ELR (cell line): Measurements from ENCODE around the gene SLC12A6.

ENCODE experiments used
- DNase-seq: peaks from one replicate; pipeline ENCODE4 v3.0.0-alpha.2; 2015; ENCODE audit warnings: low read depth

Gene SLC12A6

DNA sequence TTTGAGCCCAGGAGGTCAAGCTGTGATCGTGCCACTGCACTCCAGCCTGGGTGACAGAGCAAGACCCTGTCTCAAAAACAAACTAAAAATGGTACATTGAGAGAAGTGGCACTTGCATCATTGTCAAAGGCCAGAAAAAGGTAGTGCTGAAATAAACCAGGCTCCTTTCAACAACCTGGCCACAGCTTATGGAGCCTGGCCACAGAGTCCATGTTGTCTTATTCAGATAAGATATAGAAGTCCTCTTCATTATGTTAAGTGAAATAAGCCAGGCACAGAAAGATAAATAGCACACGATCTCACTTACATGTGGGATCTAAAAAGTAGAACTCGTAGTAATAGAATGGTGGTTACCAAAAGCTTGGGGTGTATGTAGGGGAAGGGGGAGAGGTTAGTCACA lies 78.0 kb downstream of the SLC12A6 start:
- no peak for DNase-seq

GRCh38 chr15:34258151-34258550 lies 79.4 kb downstream of the SLC12A6 start:
- no peak for DNase-seq

DNA sequence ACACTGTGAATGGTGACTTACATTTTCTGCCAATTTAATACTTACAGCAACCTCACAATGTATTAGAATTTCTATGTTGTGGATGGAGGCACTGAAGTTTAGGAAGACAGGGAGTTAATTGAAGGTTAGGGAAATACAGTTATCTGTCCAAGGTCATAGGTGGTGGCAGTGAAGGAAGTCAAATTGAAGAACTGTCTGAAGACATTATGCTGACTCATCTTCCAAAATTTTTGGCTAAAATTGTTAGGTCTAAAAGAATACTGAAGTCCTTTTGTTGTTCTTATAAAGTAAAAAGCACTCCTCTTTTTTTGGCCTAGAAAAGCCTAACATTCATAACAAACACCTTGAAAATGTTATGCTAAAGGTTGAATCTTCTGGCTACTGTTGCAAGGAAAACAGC lies 85.0 kb downstream of the SLC12A6 start:
- DNase-seq, result no peak

- DNase-seq, result no peak
Observed at GRCh38 chr15:34248190-34248589, 89.4 kb downstream of the SLC12A6 start.

DNA sequence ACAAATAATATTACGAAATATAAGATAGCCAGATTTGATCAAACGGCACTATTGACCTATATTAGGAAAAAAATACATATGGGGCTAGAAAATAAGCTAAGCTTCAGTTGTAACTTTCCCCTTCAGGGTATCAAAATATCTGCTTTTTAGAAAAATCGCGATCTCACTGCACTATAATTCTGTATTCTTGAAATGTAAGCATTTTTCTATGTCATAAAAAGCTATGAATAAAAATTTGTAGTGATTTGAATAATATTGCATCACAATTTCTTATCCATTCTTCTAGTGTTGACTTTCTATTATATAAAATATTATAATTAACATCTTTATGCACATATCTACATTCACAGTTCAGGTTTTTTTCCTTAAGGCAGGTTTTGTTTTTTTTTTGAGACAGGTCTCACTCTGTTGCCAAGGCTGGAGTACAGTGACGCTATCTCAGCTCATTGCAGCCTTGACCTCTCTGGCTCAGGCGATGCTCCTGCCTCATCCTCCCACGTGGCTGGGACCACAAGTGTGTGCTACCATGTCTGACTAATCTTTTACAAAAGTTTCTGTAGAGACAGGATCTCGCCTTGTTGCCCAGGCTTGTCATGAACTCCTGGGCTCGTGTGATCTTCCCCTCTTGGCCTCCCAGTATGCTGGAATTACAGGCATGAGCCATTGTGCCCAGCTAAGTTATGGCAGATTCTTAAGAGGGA lies 91.2 kb downstream of the SLC12A6 start:
- DNase-seq, result no peak

DNA sequence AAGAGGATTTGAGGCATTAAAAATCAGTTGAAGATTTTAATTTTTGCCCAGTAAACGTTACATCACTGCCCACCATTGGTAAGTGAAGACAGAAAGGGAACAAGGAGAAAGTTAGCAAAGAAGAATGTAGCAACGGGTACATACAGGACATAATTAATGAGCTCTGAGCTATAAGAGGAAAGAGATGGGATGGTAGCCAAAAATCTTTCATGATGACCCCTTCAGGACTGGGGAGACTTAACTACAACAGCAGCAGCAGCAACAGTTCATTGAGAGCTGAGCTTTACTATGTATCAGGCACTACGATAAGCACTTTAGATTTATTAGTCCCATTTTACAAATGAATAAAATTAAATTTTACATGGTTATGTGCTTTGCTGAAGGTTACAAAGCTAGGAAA lies 94.4 kb downstream of the SLC12A6 start:
- DNase-seq, result no peak

DNA sequence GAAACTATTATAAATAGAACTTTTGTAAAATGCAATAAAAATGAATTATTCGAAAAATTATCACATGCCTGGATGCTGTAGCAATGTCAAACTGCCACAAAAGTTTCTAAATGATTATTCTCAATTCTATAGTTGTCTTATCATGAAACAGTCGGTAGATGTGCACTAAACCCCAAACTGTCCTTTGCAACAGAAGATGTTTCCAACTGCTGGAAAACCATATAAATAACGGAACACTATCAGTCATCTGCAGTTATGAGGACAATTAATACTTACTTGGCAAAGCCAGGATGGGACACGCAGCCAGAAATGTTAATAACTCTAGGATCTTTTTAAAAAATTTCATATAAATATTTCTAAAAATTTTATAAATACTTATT lies 95.3 kb downstream of the SLC12A6 start:
- no peak for DNase-seq

GRCh38 chr15:34241376-34242330 lies 95.9 kb downstream of the SLC12A6 start:
- peak; percentile 59 for DNase-seq

- DNase-seq, result no peak
Observed at GRCh38 chr15:34240537-34240936, 97.0 kb downstream of the SLC12A6 start.

DNA sequence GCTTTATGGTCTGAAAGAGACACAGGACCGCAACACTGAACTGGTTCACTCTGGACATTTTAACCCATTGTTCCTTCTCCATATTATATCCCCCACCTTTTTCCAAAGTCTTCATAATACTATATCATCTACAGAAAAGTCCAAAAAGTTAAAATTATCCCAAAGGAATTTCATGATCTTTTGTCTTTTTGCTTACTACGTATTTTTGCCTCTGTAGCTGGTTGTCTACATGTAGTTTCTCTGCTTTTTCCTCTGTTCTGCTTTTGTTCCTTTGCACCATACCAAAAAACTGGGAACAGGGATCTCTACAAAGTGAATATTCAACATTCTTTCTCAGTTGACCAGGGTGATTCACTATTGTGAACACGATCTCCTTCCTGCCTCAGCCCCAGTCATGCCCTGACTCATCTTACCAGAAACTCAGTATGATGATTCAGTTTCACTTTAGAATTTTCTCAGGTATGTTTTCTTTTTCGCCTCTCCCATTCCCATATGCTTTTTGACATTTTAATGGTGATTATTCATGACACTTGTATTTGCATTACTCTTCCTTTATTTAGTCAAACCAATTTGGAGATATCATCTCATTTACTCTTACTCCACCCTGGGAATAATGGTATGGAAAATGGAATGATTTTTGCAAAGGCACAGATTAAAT lies 98.3 kb downstream of the SLC12A6 start:
- DNase-seq, result peak; percentile 97

- no peak for DNase-seq
Observed at GRCh38 chr15:34233614-34234013, 104.0 kb downstream of the SLC12A6 start.

- DNase-seq, result no peak
Observed at GRCh38 chr15:34223904-34224596, 113.5 kb downstream of the SLC12A6 start.

- peak; percentile 90 for DNase-seq
Observed at GRCh38 chr15:34217587-34218225, 119.9 kb downstream of the SLC12A6 start.

DNA sequence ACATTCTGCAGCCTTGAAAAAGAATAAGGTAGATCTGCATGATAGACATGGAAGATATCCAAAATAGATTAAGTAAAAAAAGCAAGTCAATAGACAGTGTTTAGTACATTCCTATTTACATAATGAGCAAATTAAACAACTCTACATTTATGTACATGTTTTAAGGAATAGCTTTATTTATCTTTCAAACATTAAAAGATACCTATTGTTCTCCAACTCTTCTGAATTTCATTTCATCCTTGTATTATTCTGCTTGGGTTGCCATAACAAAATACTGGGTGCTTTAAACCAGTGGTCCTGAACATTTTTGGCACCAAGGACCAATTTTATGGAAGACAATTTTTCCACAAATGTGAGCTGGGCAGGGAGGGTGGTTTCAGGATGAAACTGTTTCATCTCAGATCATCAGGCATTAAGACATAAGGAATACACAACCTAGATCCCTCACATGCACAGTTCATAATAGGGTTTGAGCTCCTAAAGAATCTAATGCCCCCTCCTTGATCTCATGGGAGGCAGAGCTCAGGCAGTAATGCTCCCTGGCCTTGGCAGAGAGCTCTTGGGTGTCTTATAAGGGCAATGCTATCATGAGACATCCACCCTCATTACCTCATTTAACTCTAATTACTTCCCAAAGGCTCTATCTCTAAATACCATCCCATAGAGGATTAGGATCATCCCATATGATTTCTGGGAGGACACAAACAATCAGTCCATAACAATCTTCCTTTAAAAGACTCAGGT lies 120.9 kb downstream of the SLC12A6 start:
- DNase-seq, result no peak

DNA sequence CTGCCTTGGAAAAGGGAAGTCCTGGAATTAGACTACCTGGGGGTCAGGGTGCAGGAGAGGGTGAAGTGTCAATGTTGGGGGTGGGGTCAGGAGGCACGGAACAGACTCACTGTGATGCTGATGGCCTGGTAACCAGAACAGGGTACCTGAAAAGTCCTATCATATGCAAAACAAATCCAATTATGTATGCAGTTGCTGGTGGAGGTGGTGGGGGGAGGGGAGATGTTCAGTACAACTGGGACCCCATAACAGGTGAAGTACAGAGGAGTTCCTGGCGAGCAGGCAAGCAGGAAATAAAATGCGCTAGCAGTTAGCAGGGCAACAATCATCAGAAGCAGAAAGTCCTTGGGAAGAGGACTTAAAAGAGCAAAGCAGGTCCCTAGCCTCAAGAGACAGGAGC lies 123.4 kb downstream of the SLC12A6 start:
- no peak for DNase-seq

DNA sequence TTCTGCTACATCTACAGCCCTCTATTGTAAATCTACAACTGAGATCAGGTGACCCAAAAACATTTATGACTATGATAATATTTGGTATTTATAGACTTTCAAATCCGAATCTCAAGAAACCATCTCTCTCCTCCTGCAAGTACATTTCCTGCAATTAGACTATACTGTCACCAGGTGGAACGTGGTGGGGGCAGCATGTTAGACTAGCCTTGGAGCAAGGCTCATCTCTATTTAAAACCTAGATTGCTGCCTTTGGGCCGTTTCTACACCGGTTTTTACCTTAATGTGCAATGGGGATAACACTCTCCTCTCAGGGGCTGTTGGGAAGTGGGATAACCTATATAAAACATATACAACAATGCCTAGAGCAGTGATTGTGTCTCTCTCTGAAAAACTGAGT lies 123.9 kb downstream of the SLC12A6 start:
- peak; percentile 30 for DNase-seq

DNA sequence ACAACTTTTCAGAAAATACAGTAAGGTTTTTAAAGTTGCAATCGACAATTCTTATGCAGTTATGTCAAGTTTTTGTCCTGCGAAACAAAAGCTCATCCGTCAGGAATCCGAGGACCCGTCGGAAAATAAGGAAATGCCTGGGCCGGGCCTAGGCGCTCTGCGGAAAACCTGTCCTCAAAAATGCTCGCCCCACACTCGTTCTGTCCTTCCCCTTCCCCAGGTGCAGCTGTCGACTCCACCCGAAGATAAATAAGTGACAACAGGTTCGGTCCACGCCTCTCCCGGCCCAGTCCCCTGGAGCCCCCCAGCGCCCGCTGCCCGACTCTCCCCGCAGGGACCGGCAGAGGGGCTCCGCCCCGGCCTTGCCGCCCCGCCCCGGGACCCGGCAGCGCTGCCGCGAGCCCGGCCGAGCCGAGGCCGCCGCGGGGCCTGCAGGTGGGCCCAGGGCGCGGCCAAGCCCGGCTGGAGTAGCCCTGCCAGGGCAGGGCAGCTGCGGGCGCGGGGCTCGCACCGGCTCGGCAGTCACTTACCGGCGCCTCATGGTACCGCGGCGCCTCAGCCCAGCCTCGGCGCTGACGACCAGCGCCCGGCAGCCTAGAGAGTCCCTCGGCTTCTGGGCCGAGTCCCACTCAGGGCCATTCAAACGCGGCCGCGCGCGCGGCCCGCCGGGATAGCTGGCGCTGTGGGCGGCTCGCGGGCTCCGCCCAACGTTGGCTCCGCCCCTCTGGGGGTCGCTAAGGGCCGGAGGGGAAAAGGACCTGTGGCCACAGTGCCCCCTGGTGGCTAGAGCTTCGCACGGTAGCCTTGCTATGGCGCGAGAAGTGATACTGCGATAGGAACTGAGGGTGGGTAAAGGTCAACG lies 127.9 kb downstream of the SLC12A6 start, which contains the start of gene KATNBL1:
Gene KATNBL1, minus strand, starts transcription at position 676 of the 862 bp plus-strand sequence. CDS start 46,420 bp downstream, outside the sequence.
- peak; percentile 94 for DNase-seq

DNA sequence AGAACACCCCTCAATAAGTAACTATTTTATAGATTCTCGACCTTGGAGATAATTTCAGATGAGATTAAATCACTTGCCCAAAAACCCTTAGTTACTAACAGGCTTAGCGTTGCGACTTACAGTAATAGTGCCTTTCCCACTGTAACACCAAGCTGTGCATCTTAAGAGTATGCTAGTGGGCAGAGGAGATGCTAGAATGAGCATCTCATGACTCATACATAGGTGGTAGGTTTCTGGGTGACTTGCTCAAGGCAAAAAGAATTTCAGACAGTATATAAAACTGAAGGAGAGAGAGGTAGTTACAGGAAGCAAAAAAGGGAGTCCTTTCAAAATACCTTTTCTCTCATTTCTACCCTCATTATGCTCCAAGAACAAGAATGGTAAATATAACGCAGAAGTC lies 131.6 kb downstream of the SLC12A6 start:
- peak; percentile 76 for DNase-seq

- DNase-seq, result no peak
Observed at GRCh38 chr15:34203936-34204335, 133.6 kb downstream of the SLC12A6 start.

GRCh38 chr15:34203305-34203704 lies 134.3 kb downstream of the SLC12A6 start:
- no peak for DNase-seq
